Limb (tissue), 2 donors: ENCODE measurements around the gene EGFL8.
"Not testable (repeated sequence)": the region's sequence is repeated elsewhere in the genome, so short reads cannot be mapped to it uniquely, and the experiment has no call there.

Experiments
- DNase-seq, 2 donors: peaks; one replicate each; pipeline ENCODE4 v3.0.0-alpha.2; 2016; ENCODE audit errors: extremely low spot score in 2 of 2

The EGFL8 gene

DNA sequence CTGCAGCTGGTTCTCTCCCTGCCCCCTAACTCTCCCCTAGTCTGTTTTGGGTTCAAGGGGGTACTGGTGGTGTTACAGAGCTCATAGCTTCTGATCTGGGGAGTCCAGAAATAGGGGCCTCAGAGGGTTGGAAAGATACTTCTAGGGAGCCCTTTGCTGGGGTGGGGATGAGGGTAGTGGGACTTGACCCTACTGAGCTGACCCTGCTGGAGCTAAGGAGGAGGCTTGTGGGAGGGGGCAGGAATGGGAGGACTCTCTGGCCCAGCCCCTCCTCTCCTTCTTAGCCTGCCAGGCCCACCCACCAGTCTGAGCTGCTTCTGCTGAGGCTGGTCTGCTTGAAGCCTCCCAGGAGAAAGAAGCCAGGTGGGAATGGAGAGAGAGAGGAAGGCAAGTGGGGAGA, at the start of gene EGFL8:
EGFL8 (plus strand) TSS at position 301 of the 400 bp plus-strand sequence. CDS start 1,571 bp downstream, outside the sequence.
- DNase-seq: no peak

DNA sequence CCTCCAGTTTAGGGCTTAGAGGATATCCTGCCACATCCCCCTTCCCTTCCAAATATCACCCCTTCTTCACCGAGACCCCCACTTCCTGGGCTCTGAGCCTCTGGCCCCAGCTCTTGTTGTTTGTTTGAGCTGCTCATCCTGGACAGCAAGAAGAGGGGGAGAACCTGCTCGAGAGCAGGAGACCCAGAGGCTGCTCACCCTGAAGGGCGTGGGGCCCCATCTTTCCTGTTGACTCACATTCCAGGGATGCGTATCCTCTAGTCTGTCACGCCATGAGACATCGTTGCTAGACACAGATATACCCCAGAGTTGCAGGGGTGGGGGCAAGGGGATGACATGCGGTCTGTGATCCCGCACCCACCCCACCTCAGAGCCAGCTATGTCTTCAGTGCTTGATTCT, 49.6 kb upstream of the EGFL8 start:
- DNase-seq: no peak

DNA sequence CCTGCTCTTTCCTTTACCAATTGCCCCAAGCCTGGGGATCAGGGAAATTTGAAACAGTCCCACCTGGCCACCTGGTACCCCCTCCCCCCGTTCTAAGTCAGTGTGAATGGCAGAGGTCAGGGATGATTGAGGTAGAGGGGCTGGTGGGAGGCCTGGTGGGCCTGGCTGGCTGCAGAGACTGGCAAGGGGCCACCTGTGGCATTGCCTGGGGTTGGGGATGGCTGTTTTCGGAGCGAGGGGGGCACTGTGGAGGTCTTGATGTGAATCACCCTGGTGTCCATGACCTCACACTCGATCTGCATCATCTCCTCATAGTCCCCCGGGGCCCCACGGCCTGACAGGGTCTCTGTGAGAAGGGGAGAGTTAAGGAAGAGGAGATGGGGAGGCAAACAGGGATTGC, 48.8 kb upstream of the EGFL8 start:
- DNase-seq: no peak

DNA sequence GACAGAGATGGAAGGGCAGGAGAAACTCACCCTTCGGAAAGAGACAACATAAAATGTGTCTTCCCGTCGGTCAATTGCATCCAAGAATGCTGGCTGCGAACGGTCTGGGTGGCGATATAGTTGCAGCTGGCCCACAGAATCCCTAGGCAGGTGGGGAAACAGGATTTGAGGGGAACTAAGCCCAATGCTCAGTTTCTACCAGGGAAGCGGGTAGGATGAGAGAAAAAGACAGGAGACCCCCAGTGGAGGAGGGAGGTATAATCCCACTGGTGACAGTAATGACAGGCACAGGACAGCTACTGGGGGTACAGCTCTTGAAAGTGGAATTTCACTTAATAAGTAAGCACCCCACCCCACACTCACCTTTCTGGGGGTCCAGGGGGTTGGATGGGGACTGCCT, 47.7 kb upstream of the EGFL8 start:
- no peak for DNase-seq

DNA sequence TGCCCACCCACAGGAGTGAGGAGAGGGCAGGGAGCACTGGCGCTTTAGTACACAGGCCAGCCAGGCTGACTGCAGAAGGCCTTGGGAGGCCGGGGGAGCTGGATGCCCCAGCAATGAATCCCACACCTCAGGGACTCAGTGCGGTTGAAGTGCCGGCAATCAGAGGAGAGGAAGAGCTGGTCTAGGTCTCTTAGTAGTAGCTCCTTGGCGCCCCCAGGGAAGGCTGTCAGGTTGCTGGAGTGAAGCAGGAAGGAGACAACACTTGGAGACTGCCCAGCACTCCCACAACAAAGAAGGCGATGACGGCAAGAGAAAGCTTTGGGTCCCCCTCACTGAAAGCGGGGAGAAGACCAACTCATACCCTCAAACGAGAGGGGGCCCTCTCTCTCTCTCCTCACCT, 46.9 kb upstream of the EGFL8 start:
- no peak for DNase-seq

DNA sequence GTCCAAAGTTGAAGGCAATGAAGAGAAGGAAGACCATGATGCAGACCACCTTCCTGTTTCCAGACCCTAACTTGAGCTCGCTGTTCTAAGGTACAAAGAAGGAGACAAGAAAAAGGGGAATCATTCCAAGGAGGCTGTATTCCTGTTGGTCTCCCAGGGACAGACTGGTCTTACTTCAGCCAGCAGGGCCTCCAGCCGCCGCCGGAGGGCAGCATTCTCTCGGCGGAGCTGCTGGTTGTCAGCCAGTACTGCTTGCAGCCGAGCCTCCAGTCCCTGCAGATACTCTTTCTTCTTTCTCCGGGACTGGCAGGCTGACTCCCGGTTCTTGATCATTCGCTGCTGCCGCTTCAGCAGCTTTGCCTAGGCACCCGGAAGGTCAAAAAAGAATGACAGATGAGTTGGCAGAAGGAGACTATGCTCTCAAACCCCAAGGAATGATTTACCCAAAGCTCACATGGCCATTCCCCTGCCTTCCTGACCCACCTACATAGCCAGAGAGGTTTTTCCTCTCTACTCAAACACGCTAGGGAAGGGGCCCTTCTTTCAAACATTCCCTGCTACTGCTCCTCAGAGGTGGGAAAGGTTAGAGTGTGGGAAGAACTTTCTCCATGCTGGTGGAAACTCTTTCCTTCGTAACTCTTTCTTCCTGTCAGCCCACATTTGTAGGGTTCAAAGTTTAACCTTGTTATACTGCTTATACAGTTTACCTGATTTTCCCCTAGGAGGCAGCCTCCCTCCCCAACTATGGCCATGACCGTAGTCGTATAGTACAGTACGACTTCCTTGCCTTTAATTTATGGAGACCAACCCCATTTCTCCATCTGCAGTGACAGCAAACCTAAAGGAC, 45.4 kb upstream of the EGFL8 start:
- DNase-seq: peak; percentile 89 to 90

DNA sequence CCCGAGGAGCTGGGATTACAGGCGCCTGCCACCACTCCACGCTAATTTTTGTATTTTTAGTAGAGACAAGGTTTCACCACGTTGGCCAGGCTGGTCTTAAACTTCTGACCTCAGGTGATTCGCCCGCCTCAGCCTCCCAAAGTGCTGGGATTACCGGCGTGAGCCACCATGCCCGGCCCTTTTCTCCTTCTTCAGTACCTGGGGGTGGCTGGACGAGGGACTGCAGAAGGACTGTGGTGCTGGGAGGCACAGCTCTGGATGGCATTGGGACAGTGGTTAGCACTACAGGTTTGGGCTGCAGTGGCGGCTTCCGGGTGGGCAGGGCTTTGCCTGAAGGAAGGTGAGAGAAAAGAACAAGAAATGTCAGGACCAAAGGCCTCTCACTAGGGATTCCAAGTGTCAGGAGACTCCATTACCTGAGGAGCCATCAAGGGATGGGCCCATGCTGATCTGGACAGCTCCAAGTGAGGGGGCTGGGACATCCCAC, 43.8 kb upstream of the EGFL8 start:
- DNase-seq: no peak

DNA sequence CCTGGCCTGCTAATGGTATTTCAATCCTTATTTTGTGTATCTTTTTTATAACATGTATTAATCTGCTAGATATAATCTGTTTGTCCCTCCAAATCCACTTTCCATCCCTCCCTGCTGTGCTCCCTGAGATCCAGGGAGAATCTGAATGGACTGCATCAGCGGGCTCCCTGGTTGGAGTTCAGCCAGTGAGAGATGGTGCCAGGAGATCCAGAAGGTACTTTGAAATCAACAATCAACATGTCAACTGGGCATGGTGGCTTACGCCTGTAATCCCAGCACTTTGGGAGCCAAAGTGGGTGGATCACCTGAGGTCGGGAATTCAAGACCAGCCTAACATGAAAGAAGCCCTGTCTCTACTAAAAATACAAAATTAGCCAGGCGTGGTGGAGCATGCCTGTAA, 40.7 kb upstream of the EGFL8 start:
- DNase-seq: no peak

DNA sequence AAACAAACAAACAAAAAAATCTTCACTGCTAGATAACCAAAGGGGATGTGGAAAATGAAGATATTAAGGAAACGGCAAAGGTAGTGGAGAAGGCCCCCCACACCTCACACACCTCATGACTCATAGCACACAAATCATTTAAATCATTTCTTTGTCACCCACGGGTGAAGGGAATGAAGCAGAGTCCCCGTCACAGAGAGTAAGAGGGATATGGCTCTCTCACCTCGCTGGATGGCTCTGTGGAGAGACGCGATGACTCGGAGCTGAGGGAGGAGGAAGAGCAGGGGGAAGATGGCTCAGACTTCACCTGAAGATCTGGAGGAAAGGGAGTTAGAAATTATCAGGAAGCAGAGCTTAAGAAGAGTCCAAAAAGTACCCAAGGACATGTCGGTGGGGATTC, 37.5 kb upstream of the EGFL8 start:
- DNase-seq: no peak

DNA sequence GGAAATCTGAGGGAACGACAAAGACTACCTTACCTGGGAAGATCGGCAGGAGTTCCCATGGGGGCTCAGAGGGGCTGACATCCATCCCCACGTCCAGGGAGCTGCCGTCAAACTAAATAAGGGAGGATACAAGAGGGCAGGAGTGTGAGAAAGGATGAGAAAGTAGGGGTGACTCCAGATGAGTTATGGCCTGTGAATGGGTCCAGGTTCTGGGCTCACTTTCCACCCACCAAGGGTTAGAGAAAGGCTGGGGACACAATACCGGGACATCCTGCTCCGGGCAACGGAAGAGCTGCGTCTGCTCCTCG, 37.0 kb upstream of the EGFL8 start:
- DNase-seq: no peak

DNA sequence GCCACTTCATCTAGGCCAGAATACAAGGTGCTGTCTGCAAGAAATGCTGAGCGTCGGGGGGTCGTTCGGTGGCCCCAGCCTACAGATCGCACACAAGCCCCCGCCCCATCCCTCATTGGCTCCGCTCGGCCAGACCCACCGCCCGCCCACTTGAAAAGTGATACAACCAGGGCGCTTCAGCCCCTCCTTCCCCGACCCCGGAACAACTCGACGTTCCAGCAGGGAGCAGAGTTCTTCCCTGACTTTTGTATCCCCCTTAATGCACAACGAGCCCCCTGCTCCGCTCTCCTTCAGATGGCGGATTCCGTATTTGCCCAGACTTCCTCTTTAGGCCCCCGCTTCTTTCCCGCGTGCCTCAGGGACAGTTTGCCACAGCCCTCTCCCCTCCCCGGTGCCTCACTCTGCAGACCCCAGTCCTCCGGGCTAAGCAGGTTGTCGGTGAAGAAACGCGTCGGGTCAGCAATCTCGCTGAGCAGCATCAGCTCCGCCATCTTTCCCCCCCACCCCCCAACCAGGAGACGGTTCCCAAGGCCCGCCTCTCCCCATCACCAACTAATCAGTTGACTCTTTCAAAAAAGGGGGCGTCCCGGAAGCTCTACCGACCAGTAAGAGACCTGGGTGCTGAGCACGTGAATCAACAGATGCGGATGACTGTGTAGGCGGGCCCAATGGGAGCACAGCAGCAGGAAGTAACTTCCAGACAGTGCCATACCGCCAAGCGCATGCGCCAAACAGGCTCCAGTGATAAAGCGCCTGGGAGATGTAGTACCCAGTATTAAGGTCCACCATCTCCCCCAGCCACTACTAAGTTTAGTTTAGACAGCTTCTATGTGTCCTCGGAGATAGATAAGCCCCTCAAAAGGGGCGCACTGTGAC, 36.4 kb upstream of the EGFL8 start, which contains the start of gene ATF6B:
ATF6B (minus strand) TSS at position 530 of the 876 bp plus-strand sequence; CDS start at position 491, 39 bp downstream.
- peak; percentile 94 to 100 for DNase-seq

DNA sequence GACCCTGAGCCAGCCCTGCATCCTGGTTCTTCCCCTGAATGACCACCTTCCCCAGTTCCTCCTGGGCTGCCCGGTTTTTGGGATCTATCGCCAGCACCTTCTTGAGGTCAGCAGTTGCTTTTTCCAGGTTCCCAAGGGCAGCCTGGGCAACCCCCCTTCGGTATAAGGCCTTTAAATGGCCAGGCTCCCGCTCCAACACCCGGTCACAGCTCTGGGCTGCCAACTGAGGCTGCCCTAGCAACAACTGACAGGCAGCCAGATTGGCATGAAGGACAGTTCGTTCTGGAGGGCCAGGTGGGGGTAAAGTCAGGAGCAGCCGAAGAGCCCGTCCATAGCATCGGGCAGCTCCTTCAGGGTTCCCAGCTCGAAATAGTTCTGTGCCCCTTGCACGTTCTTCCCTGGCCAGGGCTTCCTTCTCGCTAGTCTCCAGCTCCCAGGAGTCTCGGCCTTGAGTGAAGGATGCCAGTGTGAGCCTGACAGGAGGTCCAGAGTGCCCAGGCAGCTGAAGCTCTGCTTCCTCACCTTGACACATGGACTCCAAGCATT, 35.6 kb upstream of the EGFL8 start:
- DNase-seq: no peak

DNA sequence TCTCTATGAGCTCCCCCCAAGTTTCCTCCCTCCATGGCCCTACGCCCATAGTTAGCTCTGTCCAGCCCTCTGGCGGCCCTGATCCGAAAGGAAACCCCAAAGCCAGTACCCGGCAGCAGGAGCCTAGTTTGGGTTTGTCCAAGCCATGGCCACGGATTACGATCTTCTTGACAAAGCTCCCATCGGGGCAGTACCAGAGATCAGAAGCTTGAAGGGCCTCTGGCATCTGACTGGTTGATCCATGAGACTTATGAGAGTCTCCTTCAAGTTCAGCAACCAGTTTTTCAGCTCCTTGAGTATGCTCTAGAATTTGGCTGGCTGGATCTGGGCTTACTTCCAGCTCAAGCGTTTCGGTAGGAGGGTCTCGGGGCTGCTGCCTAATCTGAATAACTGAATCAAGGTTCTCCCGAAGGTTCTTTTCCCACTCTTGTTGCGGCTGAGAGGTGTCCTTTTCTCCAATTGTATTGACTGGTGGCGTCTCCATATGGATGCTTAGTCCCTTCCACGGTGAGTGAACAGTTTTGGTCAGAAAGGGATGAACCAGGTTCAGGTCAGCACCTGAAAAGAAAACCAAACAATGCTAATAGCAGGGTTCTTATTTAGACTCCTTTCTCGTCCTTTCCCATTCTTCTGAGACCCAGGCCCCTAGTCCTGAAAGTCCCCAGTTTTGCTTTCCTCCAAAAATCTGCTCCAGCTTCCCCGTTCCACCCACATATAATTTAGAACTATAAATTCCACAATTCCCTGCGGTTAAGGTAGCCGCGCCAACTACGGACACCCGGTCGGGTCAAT, 34.9 kb upstream of the EGFL8 start:
- no peak for DNase-seq

DNA sequence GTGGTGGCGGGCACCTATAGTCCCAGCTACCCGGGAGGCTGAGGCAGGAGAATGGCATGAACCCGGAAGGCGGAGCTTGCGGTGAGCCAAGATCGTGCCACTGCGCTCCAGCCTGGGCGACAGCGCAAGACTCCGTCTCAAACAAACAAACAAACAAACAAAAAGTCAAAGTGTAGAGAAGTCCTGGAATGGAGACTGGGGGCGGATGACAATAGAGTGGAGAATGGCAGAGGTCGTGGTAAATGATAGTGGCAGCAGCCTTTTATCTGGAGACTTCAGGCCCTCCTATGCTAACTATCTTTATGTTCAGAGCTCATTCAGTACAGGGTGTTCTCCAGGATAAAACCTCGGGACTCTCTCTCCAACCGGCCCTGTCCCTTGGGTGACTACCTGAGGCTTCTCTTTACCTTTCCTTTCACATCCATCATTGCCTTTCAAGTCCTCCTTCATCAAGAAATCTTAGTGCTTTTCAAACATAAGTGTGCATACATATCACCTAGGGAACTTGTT, 32.9 kb upstream of the EGFL8 start:
- DNase-seq: no peak

DNA sequence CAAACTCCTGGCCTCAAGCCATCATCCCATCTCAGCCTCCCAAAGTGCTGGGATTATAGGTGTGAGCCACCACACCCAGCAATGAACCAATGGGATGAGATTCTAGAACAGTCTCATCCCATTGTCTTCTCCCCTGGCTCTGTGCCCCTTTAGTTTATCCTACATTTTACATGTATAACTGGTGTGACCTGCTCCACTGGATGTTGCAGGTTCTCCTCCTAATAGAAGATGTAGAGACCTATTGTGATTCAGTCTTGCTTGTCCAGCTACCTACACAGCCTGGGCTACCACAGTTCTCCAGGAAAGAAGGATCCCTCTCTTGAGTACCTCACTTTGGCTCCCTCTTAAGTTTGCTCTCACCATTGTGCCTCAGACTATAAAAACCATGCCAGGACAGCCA, 32.3 kb upstream of the EGFL8 start:
- DNase-seq: no peak

DNA sequence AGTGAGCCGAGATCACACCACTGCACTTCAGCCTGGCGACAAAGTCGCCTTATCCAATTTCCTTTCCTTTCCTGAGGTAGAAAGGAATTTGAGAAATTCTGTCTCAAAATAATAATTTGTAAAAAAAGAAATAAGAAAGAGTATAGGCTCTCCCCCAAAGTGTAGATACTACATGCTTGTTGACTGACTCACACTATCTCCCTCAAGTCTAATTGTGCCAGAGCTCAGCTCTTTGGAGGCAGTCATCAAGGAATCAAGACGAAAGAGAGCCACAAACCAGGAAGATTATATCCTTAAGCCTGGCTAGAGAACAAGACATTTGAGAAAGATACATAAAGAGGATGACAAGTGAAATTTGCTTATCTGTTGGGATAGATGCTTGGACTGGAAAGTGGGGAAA, 30.6 kb upstream of the EGFL8 start:
- DNase-seq: no peak

DNA sequence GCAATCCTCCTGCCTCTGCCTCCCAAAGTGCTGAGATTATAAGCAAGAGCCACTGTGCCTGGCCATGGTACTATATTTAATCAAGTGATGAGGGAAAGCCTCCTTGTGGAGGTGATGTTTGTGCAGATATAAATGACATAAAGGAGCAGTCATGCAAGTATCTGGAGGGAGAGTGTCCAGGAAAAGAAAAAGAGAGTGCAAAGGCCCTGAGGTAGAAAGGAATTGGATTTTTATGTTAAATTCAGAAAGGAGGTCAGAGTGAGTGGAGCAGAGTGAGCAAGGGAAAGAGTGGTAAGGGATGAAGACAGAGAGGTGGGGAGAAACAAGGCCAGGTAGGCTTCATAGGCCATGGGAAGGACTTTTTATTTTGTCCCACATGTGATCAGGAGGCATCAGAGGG, 26.9 kb upstream of the EGFL8 start:
- DNase-seq: no peak

DNA sequence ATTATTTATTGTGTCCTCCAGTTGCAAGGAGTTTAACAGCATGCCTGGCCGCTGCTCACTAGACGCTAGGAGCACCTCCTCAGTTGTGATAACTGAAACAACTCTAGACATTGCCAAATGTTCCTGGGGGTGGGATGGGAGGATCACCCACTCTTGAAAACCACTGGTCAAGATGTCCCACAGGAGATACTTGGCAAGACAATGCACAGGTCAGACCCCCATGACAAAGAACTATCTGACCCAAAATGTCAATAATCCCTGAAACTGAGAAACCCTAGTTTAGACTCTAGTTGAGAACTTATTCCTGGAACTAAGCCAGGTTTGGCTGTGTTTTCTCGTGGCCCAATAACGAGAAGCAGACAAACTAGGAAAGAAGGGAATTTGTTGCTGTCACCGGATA, 24.8 kb upstream of the EGFL8 start:
- no peak for DNase-seq

DNA sequence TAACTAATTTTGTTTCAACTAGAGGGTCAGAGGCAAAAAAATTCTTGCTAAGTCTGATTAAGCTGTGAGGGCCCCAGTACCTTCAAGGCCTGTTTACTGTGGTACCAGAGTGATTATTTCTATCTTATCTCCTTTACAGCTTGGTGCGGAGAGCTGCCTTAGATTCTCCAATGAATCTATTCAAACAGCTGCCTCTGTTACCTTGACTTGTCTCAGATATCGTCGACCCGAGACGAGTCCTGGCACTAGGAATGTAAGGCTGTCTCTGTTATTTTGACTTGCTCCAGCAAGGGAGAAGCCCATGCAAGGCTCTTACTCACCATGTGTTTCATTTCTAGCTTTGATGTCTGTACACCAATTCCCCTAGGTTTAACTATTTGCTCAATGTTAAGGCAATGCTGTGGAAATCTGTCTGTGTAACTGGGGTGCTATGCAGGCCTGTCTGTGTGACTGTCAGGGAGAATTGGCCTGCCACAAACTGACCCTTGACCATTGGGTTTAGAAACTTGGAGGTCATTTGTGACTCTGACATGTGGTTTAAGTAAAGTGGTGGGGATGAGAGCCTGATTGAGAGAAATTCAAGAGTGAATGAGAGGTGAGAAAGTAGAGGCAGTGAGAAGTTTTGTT, 23.9 kb upstream of the EGFL8 start:
- DNase-seq: no peak

DNA sequence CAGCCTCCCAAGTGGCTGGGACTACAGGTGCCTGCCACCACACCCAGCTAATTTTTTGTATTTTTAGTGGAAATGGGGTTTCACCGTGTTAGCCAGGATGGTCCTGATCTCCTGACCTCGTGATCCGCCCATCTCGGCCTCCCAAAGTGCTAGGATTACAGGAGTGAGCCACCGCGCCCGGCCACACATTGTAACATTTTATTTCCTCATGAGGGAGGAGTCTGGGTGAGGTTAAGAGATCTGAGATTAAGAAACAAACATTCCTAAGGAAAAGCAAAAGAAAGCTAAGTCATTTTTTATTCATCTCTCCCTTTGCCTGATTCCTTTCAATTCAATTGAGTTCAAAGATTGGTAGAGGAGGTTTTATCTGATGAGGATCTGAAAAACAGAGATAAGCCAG, 20.2 kb upstream of the EGFL8 start:
- not testable (repeated sequence) for DNase-seq

DNA sequence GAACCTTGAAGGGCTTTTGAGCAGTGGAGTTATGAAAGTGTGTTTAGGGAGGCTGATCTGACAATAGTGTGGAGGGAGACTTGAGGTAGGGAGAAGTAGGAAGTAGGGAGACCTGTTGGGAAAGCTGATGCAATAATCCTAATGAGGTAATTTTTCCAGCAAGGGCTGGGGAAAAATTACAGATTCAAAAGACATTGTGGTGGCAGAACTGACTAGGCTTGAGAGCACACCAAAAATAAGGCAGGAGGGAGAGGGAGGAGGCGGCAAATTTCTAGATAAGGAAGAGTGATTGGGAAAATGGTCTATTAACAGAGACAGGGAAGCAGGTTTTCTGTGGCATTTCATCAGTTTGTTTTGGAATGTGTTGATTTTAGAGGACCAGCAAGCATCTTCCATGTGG, 18.1 kb upstream of the EGFL8 start:
- no peak for DNase-seq
